IMR-90 (cell line): ENCODE results near the gene B4GALT1. TPM values are rescaled to one million over a fixed set of nuclear protein-coding genes. Genes with fewer than 3 reads are reported as not detected.

Source experiments
- ATAC-seq: fragments of 200-7000 bp; cut with Tn5 transposase; 2 replicates; pipeline ENCODE4 v1.9.1; 2020; ENCODE audit warnings: low read depth, mild to moderate bottlenecking, moderate library complexity
- BruUV-seq: library from RNA; stranded (reverse); fragments of 400-500 nt; replicated peaks from 2 replicates; lab custom pipeline; 2021; lab: Mats Ljungman, UMichigan
- CTCF ChIA-PET: fragments of 300-600 bp; formaldehyde crosslinking; extraction: SDS; loops from one replicate; lab custom pipeline; 2021; ENCODE audit warnings: antibody characterized with exemption; lab: Yijun Ruan, JAX
- POLR2A ChIA-PET: fragments of 300-600 bp; sonication (Branson Sonifier 250); formaldehyde crosslinking; loops from one replicate; lab custom pipeline; 2022; ENCODE audit warnings: antibody characterized with exemption; ENCODE audit not compliant: unreplicated experiment; lab: Charles Lee
- DNase-seq: peaks from one replicate; pipeline ENCODE4 v3.0.0; 2013
- H2AFZ ChIP-seq: replicated peaks from 2 replicates; pipeline ENCODE3; 2013; ENCODE audit warnings: low read length, mild to moderate bottlenecking; ENCODE audit not compliant: poor library complexity
- H2AK5ac ChIP-seq: 2 replicates; pipeline ENCODE4 v1.6.1; 2013; ENCODE audit warnings: low read depth, low read length, inconsistent platforms
- H2AK9ac ChIP-seq: replicated peaks from 2 replicates; pipeline ENCODE3; 2013; ENCODE audit warnings: mild to moderate bottlenecking, low read depth, low read length, moderate library complexity; ENCODE audit not compliant: poor library complexity
- H2BK120ac ChIP-seq: 2 replicates; pipeline ENCODE4 v1.6.1; 2013; ENCODE audit warnings: low read depth, low read length, inconsistent platforms
- H2BK15ac ChIP-seq: 3 replicates; pipeline ENCODE4 v1.6.1; 2013; ENCODE audit warnings: low read depth, low read length, inconsistent platforms
- H2BK20ac ChIP-seq: 2 replicates; pipeline ENCODE4 v1.6.1; 2013; ENCODE audit warnings: low read depth, mild to moderate bottlenecking, inconsistent platforms, low read length, moderate library complexity
- H2BK5ac ChIP-seq: 2 replicates; pipeline ENCODE4 v1.6.1; 2013; ENCODE audit warnings: mild to moderate bottlenecking, low read depth, low read length, inconsistent platforms; ENCODE audit not compliant: poor library complexity, severe bottlenecking
- H3K14ac ChIP-seq: replicated peaks from 2 replicates; pipeline ENCODE4 v1.6.1; 2013; ENCODE audit warnings: low read depth, low read length, inconsistent platforms
- H3K18ac ChIP-seq: 2 replicates; pipeline ENCODE4 v1.6.1; 2013; ENCODE audit warnings: low read depth, low read length, control low read depth
- H3K23ac ChIP-seq: 2 replicates; pipeline ENCODE4 v1.6.1; 2013; ENCODE audit warnings: low read depth, low read length, inconsistent platforms
- H3K27ac ChIP-seq: 2 replicates; pipeline ENCODE4 v1.5.1; 2013; ENCODE audit warnings: mild to moderate bottlenecking, control low read depth, low read length; ENCODE audit not compliant: insufficient read depth
- H3K27me3 ChIP-seq: 2 replicates; pipeline ENCODE4 v1.6.1; 2013; ENCODE audit warnings: low read length; ENCODE audit not compliant: control insufficient read depth, insufficient read depth
- H3K36me3 ChIP-seq: 2 replicates; pipeline ENCODE4 v1.6.1; 2013; ENCODE audit warnings: low read length, mixed read lengths; ENCODE audit not compliant: control insufficient read depth, insufficient read depth
- H3K4ac ChIP-seq: 2 replicates; pipeline ENCODE4 v1.6.1; 2013; ENCODE audit warnings: low read depth, low read length, inconsistent platforms
- H3K4me1 ChIP-seq: 2 replicates; pipeline ENCODE4 v1.6.1; 2013; ENCODE audit warnings: low read length, mixed read lengths; ENCODE audit not compliant: control insufficient read depth, insufficient read depth
- H3K4me2 ChIP-seq: 2 replicates; pipeline ENCODE4 v1.6.1; 2013; ENCODE audit warnings: low read depth, mild to moderate bottlenecking, control low read depth, low read length, moderate library complexity
- H3K4me3 ChIP-seq: 2 replicates; pipeline ENCODE4 v1.5.1; 2013; ENCODE audit warnings: low read depth, mild to moderate bottlenecking, control low read depth, low read length, moderate library complexity; ENCODE audit not compliant: insufficient read depth
- H3K56ac ChIP-seq: 2 replicates; pipeline ENCODE4 v1.6.1; 2013; ENCODE audit warnings: low read length, inconsistent platforms; ENCODE audit not compliant: insufficient read depth; ENCODE audit errors: extremely low read depth
- H3K79me1 ChIP-seq, 2 experiments: 2 replicates each; pipeline ENCODE4 v1.6.1; 2013; ENCODE audit warnings: low read length in 2 of 2, inconsistent platforms in 1 of 2, low read depth in 1 of 2
- H3K9ac ChIP-seq: 2 replicates; pipeline ENCODE4 v1.6.1; 2013; ENCODE audit warnings: low read depth, low read length, control low read depth
- H3K9me1 ChIP-seq: 2 replicates; pipeline ENCODE4 v1.6.1; 2013; ENCODE audit warnings: low read length, inconsistent platforms; ENCODE audit not compliant: insufficient read depth
- H3K9me3 ChIP-seq: 2 replicates; pipeline ENCODE4 v1.6.1; 2013; ENCODE audit warnings: low read length; ENCODE audit not compliant: control insufficient read depth, insufficient read depth
- H4K20me1 ChIP-seq: 2 replicates; pipeline ENCODE4 v1.6.1; 2013; ENCODE audit warnings: low read length, inconsistent platforms; ENCODE audit not compliant: insufficient read depth
- H4K5ac ChIP-seq: 2 replicates; pipeline ENCODE4 v1.6.1; 2013; ENCODE audit warnings: mild to moderate bottlenecking, low read depth, low read length, control low read depth
- H4K8ac ChIP-seq, 2 experiments: 2 replicates each; pipeline ENCODE4 v1.6.1; 2013; ENCODE audit warnings: low read depth in 2 of 2, low read length in 2 of 2, control low read depth in 1 of 2, inconsistent platforms in 1 of 2
- H4K91ac ChIP-seq: 2 replicates; pipeline ENCODE4 v1.6.1; 2013; ENCODE audit warnings: low read depth, low read length, inconsistent platforms; ENCODE audit not compliant: insufficient read depth
- BHLHE40 ChIP-seq: fragments of 150-350 bp; IDR thresholded peaks from 2 replicates; pipeline ENCODE4 v1.6.1; 2016; ENCODE audit warnings: mild to moderate bottlenecking, low read depth, low read length
- CEBPB ChIP-seq: IDR thresholded peaks from 2 replicates; pipeline ENCODE4 v1.6.1; 2012; ENCODE audit warnings: low read depth, low read length, improper control_type of control experiment
- CHD1 ChIP-seq: IDR thresholded peaks from 2 replicates; pipeline ENCODE4 v1.6.1; 2012; ENCODE audit warnings: low read depth, low read length, improper control_type of control experiment
- FOS ChIP-seq: fragments of 150-350 bp; IDR thresholded peaks from 2 replicates; pipeline ENCODE4 v1.6.1; 2016; ENCODE audit warnings: low read depth, low read length
- MAFK ChIP-seq: IDR thresholded peaks from 2 replicates; pipeline ENCODE4 v1.6.1; 2012; ENCODE audit warnings: low read depth, low read length, improper control_type of control experiment
- MAZ ChIP-seq: IDR thresholded peaks from 2 replicates; pipeline ENCODE4 v1.6.1; 2012; ENCODE audit warnings: low read depth, mild to moderate bottlenecking, low read length, improper control_type of control experiment, moderate library complexity, borderline replicate concordance
- MXI1 ChIP-seq: IDR thresholded peaks from 2 replicates; pipeline ENCODE4 v1.6.1; 2012; ENCODE audit warnings: low read depth, mild to moderate bottlenecking, low read length, moderate library complexity, borderline replicate concordance
- NFE2L2 ChIP-seq: fragments of 150-350 bp; IDR thresholded peaks from 2 replicates; pipeline ENCODE4 v1.6.1; 2016; ENCODE audit warnings: low read depth, mild to moderate bottlenecking, low read length
- POLR2A ChIP-seq: IDR thresholded peaks from 2 replicates; pipeline ENCODE4 v1.6.1; 2012; ENCODE audit warnings: mild to moderate bottlenecking, low read depth, low read length
- RAD21 ChIP-seq: IDR thresholded peaks from 2 replicates; pipeline ENCODE4 v1.6.1; 2012; ENCODE audit warnings: low read length, improper control_type of control experiment
- RCOR1 ChIP-seq: IDR thresholded peaks from 2 replicates; pipeline ENCODE4 v1.6.1; 2012; ENCODE audit warnings: mild to moderate bottlenecking, low read length, improper control_type of control experiment; ENCODE audit not compliant: insufficient replicate concordance
- RFX5 ChIP-seq: IDR thresholded peaks from 2 replicates; pipeline ENCODE4 v1.8.0; 2012; ENCODE audit warnings: low read depth, mild to moderate bottlenecking, low read length, moderate library complexity
- SMC3 ChIP-seq: fragments of 150-350 bp; IDR thresholded peaks from 2 replicates; pipeline ENCODE4 v1.6.1; 2016; ENCODE audit warnings: low read depth, mild to moderate bottlenecking, antibody characterized with exemption, low read length, moderate library complexity
- WGBS, 2 experiments: methylation state at CpG; one replicate each; pipeline versions ENCODE4 v1.1.5 to v1.1.7; 2013; ENCODE audit warnings: missing lambda C conversion rate in 2 of 2; ENCODE audit not compliant: insufficient read length in 1 of 2; ENCODE audit errors: extremely low coverage in 2 of 2; 5-methylcytosine and 5-hydroxymethylcytosine counted together
- dilution Hi-C: fragments of 300-500 bp; cut with HindIII; formaldehyde crosslinking; loops from one replicate; pipeline ENCODE4 v1.14.3; 2018; ENCODE audit warnings: low sequenced_read_pairs; ENCODE audit not compliant: unreplicated experiment
- in situ Hi-C: fragments of 300-500 bp; cut with MboI; formaldehyde crosslinking; loops from 3 replicates; pipeline ENCODE4 v1.14.3; 2019; ENCODE audit warnings: low sequenced_read_pairs, inconsistent platforms, mixed read lengths
- intact Hi-C: fragments of 100-400 bp; cut with micrococcal nuclease; formaldehyde crosslinking; loops from 2 replicates; pipeline ENCODE4 v1.10.0; 2022
- polyA plus RNA-seq, 3 experiments: library from polyadenylated mRNA; depleted of rRNA; stranded (reverse); fragments of >200 nt; gene quantifications; 2 replicates each; pipeline ENCODE4 v1.2.3, GENCODE V29; 2012; ENCODE audit warnings: low replicate concordance in 1 of 3
- total RNA-seq: library from RNA; depleted of rRNA; stranded (reverse); fragments of >200 nt; gene quantifications from 2 replicates; pipeline ENCODE4 v1.2.3, GENCODE V29; 2012
- TF ChIP-seq, protein P1 (sequence below): conservative IDR thresholded peaks from 2 replicates; pipeline ENCODE4 v1.5.1; 2012; ENCODE audit warnings: mild to moderate bottlenecking, low read depth, low read length, improper control_type of control experiment
- TF ChIP-seq, protein P2 (sequence below): fragments of 150-350 bp; IDR thresholded peaks from 2 replicates; pipeline ENCODE4 v1.6.1; 2016; ENCODE audit warnings: low read depth, mild to moderate bottlenecking, low read length, moderate library complexity, borderline replicate concordance
- TF ChIP-seq, protein P3 (sequence below): fragments of 150-350 bp; IDR thresholded peaks from 2 replicates; pipeline ENCODE4 v1.6.1; 2017; ENCODE audit warnings: mild to moderate bottlenecking, antibody characterized with exemption, low read length, low read depth

Gene B4GALT1
- total and polyA plus RNA-seq, 2 of the 4 experiments (the other 2 are of a cell fraction) = 8.8 to 37.8 TPM

DNA sequence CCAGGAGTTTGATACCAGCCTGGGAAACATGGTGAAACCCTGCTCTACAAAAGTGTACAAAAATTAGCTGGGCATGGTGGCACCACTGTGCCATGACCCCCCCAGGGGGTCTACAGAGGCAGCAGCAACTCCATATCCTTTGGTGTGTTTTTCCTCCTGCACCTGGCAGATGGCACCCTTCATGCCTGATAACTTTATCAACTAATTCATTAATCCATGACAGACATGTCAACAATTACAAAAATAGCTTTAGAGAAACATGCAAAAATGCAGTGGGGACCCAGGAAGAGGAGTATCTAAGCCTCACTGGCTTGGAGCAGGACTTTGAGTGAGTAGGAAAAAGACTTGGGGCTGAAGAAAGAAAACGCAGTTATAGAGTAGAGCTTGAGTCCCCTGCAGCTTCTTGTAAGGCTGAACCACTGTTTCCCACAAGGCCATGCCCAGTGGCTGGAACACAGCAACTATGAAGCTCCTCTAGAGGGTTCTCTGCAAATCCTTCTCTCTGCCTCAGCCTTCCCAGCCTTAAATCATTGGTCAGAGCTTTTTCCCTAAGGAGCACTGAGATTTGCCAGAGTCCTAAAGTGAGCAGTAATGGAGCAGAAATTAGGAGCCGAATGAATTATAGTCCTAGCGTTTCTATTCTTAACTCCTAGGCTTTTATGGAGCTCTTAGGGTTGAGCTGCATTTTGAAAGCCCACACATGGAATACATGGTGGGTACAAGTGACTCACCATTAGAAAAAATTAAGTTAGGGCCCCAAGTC lies 25.5 kb upstream of the B4GALT1 start:
- DNase-seq (no peak), ATAC-seq (no peak)
- no peak overlapping the region for H3K9ac ChIP-seq
- in situ Hi-C loops = no loop called here
- H2BK15ac ChIP-seq = no peak overlapping the region
- no CpG with 5 or more reads among the region's 3 CpGs for WGBS, 2 experiments
- H2BK120ac ChIP-seq = no peak overlapping the region
- intact Hi-C loops = no loop called here
- no peak overlapping the region for H3K4me2 ChIP-seq
- no peak overlapping the region for H2AK9ac ChIP-seq
- H3K27me3 ChIP-seq = no peaks in the 10 kb centered on the region
- no peaks in the 10 kb centered on the region for H4K20me1 ChIP-seq
- H3K36me3 ChIP-seq = no peaks in the 10 kb centered on the region
- no peak overlapping the region for H2AFZ ChIP-seq
- H3K9me3 ChIP-seq = no peaks in the 10 kb centered on the region
- no peak overlapping the region for H2BK5ac ChIP-seq
- H3K4ac ChIP-seq = no peak overlapping the region
- ChIA-PET POLR2A (no interaction called here), CTCF (no interaction called here)
- no peaks in the 10 kb centered on the region for H3K79me1 ChIP-seq
- H2BK20ac ChIP-seq = no peak overlapping the region
- H4K8ac ChIP-seq = no peak overlapping the region
- H3K27ac ChIP-seq = no peak overlapping the region
- dilution Hi-C loops = no loop called here
- no peak overlapping the region for H2AK5ac ChIP-seq
- no peak overlapping the region for H3K4me3 ChIP-seq
- no peak overlapping the region for H4K5ac ChIP-seq
- H4K91ac ChIP-seq = no peak overlapping the region
- peaks cover 10% of the 10 kb centered on the region for H3K4me1 ChIP-seq
- TF ChIP-seq RAD21 = no peak
- TF ChIP-seq FOS = no peak
- no peak for TF ChIP-seq POLR2A
- no peak for TF ChIP-seq MXI1
- no peak for TF ChIP-seq CHD1
- no peak for TF ChIP-seq BHLHE40
- no peak for TF ChIP-seq RCOR1
- TF ChIP-seq RFX5 = no peak
- no peak for TF ChIP-seq NFE2L2
- no peak for TF ChIP-seq CEBPB
- TF ChIP-seq, protein P1, sequence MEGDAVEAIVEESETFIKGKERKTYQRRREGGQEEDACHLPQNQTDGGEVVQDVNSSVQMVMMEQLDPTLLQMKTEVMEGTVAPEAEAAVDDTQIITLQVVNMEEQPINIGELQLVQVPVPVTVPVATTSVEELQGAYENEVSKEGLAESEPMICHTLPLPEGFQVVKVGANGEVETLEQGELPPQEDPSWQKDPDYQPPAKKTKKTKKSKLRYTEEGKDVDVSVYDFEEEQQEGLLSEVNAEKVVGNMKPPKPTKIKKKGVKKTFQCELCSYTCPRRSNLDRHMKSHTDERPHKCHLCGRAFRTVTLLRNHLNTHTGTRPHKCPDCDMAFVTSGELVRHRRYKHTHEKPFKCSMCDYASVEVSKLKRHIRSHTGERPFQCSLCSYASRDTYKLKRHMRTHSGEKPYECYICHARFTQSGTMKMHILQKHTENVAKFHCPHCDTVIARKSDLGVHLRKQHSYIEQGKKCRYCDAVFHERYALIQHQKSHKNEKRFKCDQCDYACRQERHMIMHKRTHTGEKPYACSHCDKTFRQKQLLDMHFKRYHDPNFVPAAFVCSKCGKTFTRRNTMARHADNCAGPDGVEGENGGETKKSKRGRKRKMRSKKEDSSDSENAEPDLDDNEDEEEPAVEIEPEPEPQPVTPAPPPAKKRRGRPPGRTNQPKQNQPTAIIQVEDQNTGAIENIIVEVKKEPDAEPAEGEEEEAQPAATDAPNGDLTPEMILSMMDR = no peak
- TF ChIP-seq MAZ = no peak
- TF ChIP-seq, protein P2, sequence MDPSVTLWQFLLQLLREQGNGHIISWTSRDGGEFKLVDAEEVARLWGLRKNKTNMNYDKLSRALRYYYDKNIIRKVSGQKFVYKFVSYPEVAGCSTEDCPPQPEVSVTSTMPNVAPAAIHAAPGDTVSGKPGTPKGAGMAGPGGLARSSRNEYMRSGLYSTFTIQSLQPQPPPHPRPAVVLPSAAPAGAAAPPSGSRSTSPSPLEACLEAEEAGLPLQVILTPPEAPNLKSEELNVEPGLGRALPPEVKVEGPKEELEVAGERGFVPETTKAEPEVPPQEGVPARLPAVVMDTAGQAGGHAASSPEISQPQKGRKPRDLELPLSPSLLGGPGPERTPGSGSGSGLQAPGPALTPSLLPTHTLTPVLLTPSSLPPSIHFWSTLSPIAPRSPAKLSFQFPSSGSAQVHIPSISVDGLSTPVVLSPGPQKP = no peak
- no peak for TF ChIP-seq MAFK
- no peak for TF ChIP-seq SMC3
- TF ChIP-seq, protein P3, sequence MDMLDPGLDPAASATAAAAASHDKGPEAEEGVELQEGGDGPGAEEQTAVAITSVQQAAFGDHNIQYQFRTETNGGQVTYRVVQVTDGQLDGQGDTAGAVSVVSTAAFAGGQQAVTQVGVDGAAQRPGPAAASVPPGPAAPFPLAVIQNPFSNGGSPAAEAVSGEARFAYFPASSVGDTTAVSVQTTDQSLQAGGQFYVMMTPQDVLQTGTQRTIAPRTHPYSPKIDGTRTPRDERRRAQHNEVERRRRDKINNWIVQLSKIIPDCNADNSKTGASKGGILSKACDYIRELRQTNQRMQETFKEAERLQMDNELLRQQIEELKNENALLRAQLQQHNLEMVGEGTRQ = no peak
- BruUV-seq = no TSS peak
- no peak overlapping the region for H3K56ac ChIP-seq
- no peaks in the 10 kb centered on the region for H3K9me1 ChIP-seq
- no peak overlapping the region for H3K23ac ChIP-seq
- no peak overlapping the region for H3K18ac ChIP-seq
- H3K14ac ChIP-seq = no peak overlapping the region
